Sigmoid colon (tissue), 4 donors: Measurements from ENCODE around the gene PARD3.

Experiments
- EP300 ChIP-seq, 4 donors: sonication (generic); formaldehyde crosslinking; IDR thresholded peaks; one replicate each; pipeline ENCODE4 v1.6.1; 2017; ENCODE audit warnings: antibody characterized with exemption in 4 of 4
- POLR2A ChIP-seq, 2 donors: fragments of 450-650 bp; IDR thresholded peaks; one replicate each; pipeline ENCODE4 v1.6.1; 2016; ENCODE audit warnings: antibody characterized with exemption in 2 of 2, mild to moderate bottlenecking in 2 of 2, moderate library complexity in 2 of 2
- POLR2AphosphoS5 ChIP-seq, 4 donors: sonication (generic); formaldehyde crosslinking; IDR thresholded peaks; one replicate each; pipeline ENCODE4 v1.6.1; 2017; ENCODE audit warnings: antibody characterized with exemption in 4 of 4

DNA sequence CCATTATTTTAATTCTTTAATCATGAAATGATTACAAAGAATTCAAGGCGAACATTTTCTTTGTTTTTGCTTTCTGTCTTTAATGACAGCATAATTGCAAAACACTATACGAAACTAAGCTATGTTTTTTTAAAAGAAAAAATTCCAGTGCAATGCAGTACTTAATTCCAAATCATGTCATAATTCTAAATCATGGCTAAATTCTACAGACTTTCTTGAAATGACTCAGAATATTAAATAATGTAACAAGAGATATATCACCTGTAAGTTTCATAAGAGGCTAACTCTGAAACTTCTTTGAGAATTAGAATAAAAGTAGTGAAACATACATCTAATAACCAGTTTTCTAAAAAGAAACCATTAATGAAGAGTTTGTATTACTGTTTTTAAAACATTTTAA is 671.6 kb downstream of the PARD3 start:
- TF ChIP-seq POLR2AphosphoS5 (IDR thresholded peaks at IDR 0.05) = no peak
- TF ChIP-seq EP300 (IDR thresholded peaks at IDR 0.05) = no peak
- no peak for TF ChIP-seq POLR2A (IDR thresholded peaks at IDR 0.05)
